Measurements from ENCODE around the gene SMIM27.
A peak's percentile ranks its signal among the peaks of the same experiment; 100 is the strongest.

The SMIM27 gene

GRCh38 chr9:32572900-32573523 lies 20.9 kb downstream of the SMIM27 start, which contains the start of gene NDUFB6:
Gene NDUFB6, minus strand, starts transcription at chr9:32573159. Its CDS starts 99 bp downstream, at chr9:32573060.
- Mint-ChIP-seq H3K9me3 (no peaks in the 10 kb centered on the region), H3K4me1 (peaks cover 13% of the 10 kb centered on the region), H3K27ac (peak within 1 kb of the TSS; percentile 93), H3K36me3 (peaks cover 7% of the 10 kb centered on the region), H3K27me3 (no peaks in the 10 kb centered on the region), H3K4me3 (peak within 1 kb of the TSS; percentile 98)
- DNase-seq (ENCODE audit: low spot score in 2 of 2) (peak; percentile 89 to 94), ATAC-seq (ENCODE audit: low read depth) (peak; percentile 84)

- Mint-ChIP-seq H3K4me1 (peaks cover 12% of the 10 kb centered on the region), H3K27ac (no peak overlapping the region), H3K27me3 (no peaks in the 10 kb centered on the region), H3K9me3 (no peaks in the 10 kb centered on the region), H3K36me3 (peaks cover 4% of the 10 kb centered on the region), H3K4me3 (no peak overlapping the region)
- ATAC-seq (ENCODE audit: low read depth): no peak
- no peak for DNase-seq (ENCODE audit: low spot score in 2 of 2)
Measured at GRCh38 chr9:32573821-32574220, 21.7 kb downstream of the SMIM27 start.

GRCh38 chr9:32574858-32575257 lies 22.7 kb downstream of the SMIM27 start:
- Mint-ChIP-seq H3K4me1 (peaks cover 11% of the 10 kb centered on the region), H3K27me3 (no peaks in the 10 kb centered on the region), H3K36me3 (peaks cover 4% of the 10 kb centered on the region)

GRCh38 chr9:32577316-32577715 lies 25.2 kb downstream of the SMIM27 start:
- no peaks in the 10 kb centered on the region for H3K9me3 Mint-ChIP-seq
- H3K27me3 Mint-ChIP-seq: peaks cover 2% of the 10 kb centered on the region
- no peaks in the 10 kb centered on the region for H3K36me3 Mint-ChIP-seq

More at GRCh38 chr9:32574858-32575257, 22.7 kb downstream of the SMIM27 start:
- ATAC-seq (ENCODE audit: low read depth) (no peak), DNase-seq (ENCODE audit: low spot score in 2 of 2) (no peak)
- Mint-ChIP-seq H3K9me3 (no peaks in the 10 kb centered on the region), H3K27ac (no peak overlapping the region), H3K4me3 (no peak overlapping the region)

GRCh38 chr9:32578976-32579375 lies 26.8 kb downstream of the SMIM27 start:
- no peak overlapping the region for H3K27ac Mint-ChIP-seq
- H3K9me3 Mint-ChIP-seq: no peaks in the 10 kb centered on the region
- no peak overlapping the region for H3K4me3 Mint-ChIP-seq
- DNase-seq (ENCODE audit: low spot score in 2 of 2) (no peak), ATAC-seq (ENCODE audit: low read depth) (no peak)
- H3K4me1 Mint-ChIP-seq: no peaks in the 10 kb centered on the region
- H3K36me3 Mint-ChIP-seq: no peaks in the 10 kb centered on the region
- peaks cover 2% of the 10 kb centered on the region for H3K27me3 Mint-ChIP-seq

More at GRCh38 chr9:32577316-32577715, 25.2 kb downstream of the SMIM27 start:
- no peak for DNase-seq (ENCODE audit: low spot score in 2 of 2)
- ATAC-seq (ENCODE audit: low read depth): no peak
- Mint-ChIP-seq H3K4me1 (peaks cover under 1% of the 10 kb centered on the region), H3K4me3 (no peak overlapping the region), H3K27ac (no peak overlapping the region)

GRCh38 chr9:32579706-32580331 lies 27.7 kb downstream of the SMIM27 start:
- ATAC-seq (ENCODE audit: low read depth) (peak; percentile 65), DNase-seq (ENCODE audit: low spot score in 2 of 2) (peak; percentile 74 to 76)
- no peaks in the 10 kb centered on the region for H3K36me3 Mint-ChIP-seq
- peaks cover 3% of the 10 kb centered on the region for H3K27me3 Mint-ChIP-seq
- H3K4me1 Mint-ChIP-seq: no peaks in the 10 kb centered on the region
- no peak overlapping the region for H3K27ac Mint-ChIP-seq
- no peak overlapping the region for H3K4me3 Mint-ChIP-seq
- H3K9me3 Mint-ChIP-seq: no peaks in the 10 kb centered on the region

- Mint-ChIP-seq H3K9me3 (no peaks in the 10 kb centered on the region), H3K36me3 (no peaks in the 10 kb centered on the region), H3K27ac (no peak overlapping the region), H3K27me3 (peaks cover 3% of the 10 kb centered on the region), H3K4me3 (no peak overlapping the region), H3K4me1 (no peaks in the 10 kb centered on the region)
- ATAC-seq (ENCODE audit: low read depth) (no peak), DNase-seq (ENCODE audit: low spot score in 2 of 2) (no peak)
Measured at GRCh38 chr9:32580631-32581300, 28.6 kb downstream of the SMIM27 start.

GRCh38 chr9:32581512-32582143 lies 29.5 kb downstream of the SMIM27 start:
- H3K36me3 Mint-ChIP-seq: no peaks in the 10 kb centered on the region
- H3K4me3 Mint-ChIP-seq: no peak overlapping the region
- peaks cover 5% of the 10 kb centered on the region for H3K27me3 Mint-ChIP-seq
- no peak overlapping the region for H3K27ac Mint-ChIP-seq
- H3K9me3 Mint-ChIP-seq: no peaks in the 10 kb centered on the region
- peak; percentile 57 for ATAC-seq (ENCODE audit: low read depth)
- H3K4me1 Mint-ChIP-seq: no peaks in the 10 kb centered on the region
- DNase-seq (ENCODE audit: low spot score in 2 of 2): peak in 1 of 2 donors; percentile 52

GRCh38 chr9:32584784-32585183 lies 32.7 kb downstream of the SMIM27 start:
- Mint-ChIP-seq H3K27me3 (peaks cover 11% of the 10 kb centered on the region), H3K4me3 (no peak overlapping the region), H3K27ac (no peak overlapping the region), H3K9me3 (no peaks in the 10 kb centered on the region), H3K4me1 (no peaks in the 10 kb centered on the region), H3K36me3 (no peaks in the 10 kb centered on the region)
- no peak for DNase-seq (ENCODE audit: low spot score in 2 of 2)
- no peak for ATAC-seq (ENCODE audit: low read depth)

- no peaks in the 10 kb centered on the region for H3K36me3 Mint-ChIP-seq
- H3K27ac Mint-ChIP-seq: no peak overlapping the region
- no peak overlapping the region for H3K4me3 Mint-ChIP-seq
- H3K9me3 Mint-ChIP-seq: no peaks in the 10 kb centered on the region
- H3K27me3 Mint-ChIP-seq: peaks cover 9% of the 10 kb centered on the region
- no peak for DNase-seq (ENCODE audit: low spot score in 2 of 2)
- H3K4me1 Mint-ChIP-seq: no peaks in the 10 kb centered on the region
- ATAC-seq (ENCODE audit: low read depth): no peak
Measured at GRCh38 chr9:32587901-32588300, 35.8 kb downstream of the SMIM27 start.

- Mint-ChIP-seq H3K4me1 (no peaks in the 10 kb centered on the region), H3K27ac (no peak overlapping the region), H3K36me3 (no peaks in the 10 kb centered on the region), H3K9me3 (no peaks in the 10 kb centered on the region), H3K4me3 (no peak overlapping the region), H3K27me3 (peaks cover 9% of the 10 kb centered on the region)
- DNase-seq (ENCODE audit: low spot score in 2 of 2): no peak
- ATAC-seq (ENCODE audit: low read depth): peak; percentile 60
Measured at GRCh38 chr9:32589083-32589723, 37.1 kb downstream of the SMIM27 start.

- H3K9me3 Mint-ChIP-seq: no peaks in the 10 kb centered on the region
- no peaks in the 10 kb centered on the region for H3K4me1 Mint-ChIP-seq
- H3K27ac Mint-ChIP-seq: no peak overlapping the region
- no peak overlapping the region for H3K4me3 Mint-ChIP-seq
- ATAC-seq (ENCODE audit: low read depth): no peak
- no peak for DNase-seq (ENCODE audit: low spot score in 2 of 2)
- no peaks in the 10 kb centered on the region for H3K36me3 Mint-ChIP-seq
- peaks cover 8% of the 10 kb centered on the region for H3K27me3 Mint-ChIP-seq
Measured at GRCh38 chr9:32590476-32590875, 38.3 kb downstream of the SMIM27 start.

GRCh38 chr9:32590898-32591297 lies 38.8 kb downstream of the SMIM27 start:
- H3K4me3 Mint-ChIP-seq: no peak overlapping the region
- ATAC-seq (ENCODE audit: low read depth) (no peak), DNase-seq (ENCODE audit: low spot score in 2 of 2) (no peak)
- H3K4me1 Mint-ChIP-seq: no peaks in the 10 kb centered on the region
- H3K27me3 Mint-ChIP-seq: peaks cover 6% of the 10 kb centered on the region
- H3K9me3 Mint-ChIP-seq: no peaks in the 10 kb centered on the region
- no peaks in the 10 kb centered on the region for H3K36me3 Mint-ChIP-seq
- H3K27ac Mint-ChIP-seq: no peak overlapping the region

Measured in memory B cell (primary cell).